GM12864 (cell line): Measurements from ENCODE around the gene BAZ2B.

Experiments
- DNase-seq: peaks from one replicate; pipeline ENCODE4 v3.0.0-alpha.2; 2011; ENCODE audit warnings: low read depth
- H3K4me3 ChIP-seq: 2 replicates; pipeline ENCODE4 v1.5.1; 2011; ENCODE audit warnings: mild to moderate bottlenecking, low read depth, low read length, control low read depth
- TF ChIP-seq, protein P1 (sequence below): IDR thresholded peaks from 2 replicates; pipeline ENCODE4 v1.5.1; 2011; ENCODE audit warnings: low read depth, mild to moderate bottlenecking, moderate library complexity, low read length, control low read depth, inconsistent platforms; ENCODE audit errors: missing control alignments

Gene BAZ2B

DNA sequence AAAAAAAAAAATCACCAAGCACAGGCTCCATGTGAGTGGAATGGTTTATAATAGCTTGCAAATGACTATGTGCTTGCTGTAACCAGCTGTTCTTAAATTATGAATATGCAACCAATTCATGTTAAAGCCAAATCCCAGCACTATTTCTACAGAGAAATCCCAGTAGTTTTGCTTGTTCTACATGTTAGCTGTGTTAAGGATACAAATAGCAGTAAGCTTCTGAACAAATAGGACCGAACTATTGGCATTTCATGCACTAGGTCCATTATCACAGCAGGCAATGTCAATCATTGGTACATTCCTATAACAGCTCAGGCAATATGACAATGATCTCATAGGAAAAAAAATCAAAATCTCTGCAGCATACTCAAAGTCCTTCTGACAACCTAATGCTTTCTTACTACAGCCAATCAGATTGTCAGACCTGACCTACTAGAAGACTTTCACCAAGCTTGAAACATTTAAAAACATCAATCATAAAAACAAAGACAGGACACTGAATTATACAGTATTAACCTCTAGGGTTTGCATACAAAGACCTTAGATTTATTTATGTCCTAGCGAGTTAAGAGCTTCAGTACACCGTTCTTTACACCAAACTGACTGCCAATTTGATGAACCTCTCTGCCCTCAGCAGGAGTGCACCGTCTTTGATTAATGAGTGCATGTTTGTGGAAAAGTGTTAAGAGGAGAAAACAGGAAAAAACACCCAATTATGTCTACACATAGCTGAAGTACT lies 6.4 kb downstream of the BAZ2B start:
- no peak overlapping the region for H3K4me3 ChIP-seq

DNA sequence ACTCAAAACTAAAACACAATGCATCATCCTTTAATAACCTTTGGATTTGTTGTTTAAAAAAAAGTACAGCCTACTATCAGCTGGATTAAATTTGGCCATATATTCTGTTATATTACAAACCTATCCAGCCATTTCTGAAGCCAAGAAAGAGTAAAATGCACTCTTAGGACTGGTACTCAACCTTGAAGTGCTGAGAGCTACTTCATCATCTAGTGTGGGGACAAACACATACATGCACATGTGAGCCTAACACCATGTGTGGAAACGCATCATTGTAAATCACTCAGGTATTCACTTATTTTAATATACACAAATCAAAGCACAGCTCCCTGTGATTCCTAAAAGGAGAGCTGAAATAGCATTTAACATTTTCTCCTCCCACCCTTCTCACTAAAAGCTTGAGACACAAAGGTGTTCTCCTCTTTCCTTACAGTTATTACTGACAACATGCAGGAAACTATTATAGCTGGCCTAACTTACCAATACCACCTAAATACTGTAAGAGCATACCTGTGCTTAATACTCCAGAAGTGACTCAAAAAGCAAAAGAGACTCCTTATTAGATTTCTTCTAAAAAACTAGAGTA lies 7.5 kb downstream of the BAZ2B start:
- H3K4me3 ChIP-seq: no peak overlapping the region
- DNase-seq: no peak
- TF ChIP-seq, protein P1, sequence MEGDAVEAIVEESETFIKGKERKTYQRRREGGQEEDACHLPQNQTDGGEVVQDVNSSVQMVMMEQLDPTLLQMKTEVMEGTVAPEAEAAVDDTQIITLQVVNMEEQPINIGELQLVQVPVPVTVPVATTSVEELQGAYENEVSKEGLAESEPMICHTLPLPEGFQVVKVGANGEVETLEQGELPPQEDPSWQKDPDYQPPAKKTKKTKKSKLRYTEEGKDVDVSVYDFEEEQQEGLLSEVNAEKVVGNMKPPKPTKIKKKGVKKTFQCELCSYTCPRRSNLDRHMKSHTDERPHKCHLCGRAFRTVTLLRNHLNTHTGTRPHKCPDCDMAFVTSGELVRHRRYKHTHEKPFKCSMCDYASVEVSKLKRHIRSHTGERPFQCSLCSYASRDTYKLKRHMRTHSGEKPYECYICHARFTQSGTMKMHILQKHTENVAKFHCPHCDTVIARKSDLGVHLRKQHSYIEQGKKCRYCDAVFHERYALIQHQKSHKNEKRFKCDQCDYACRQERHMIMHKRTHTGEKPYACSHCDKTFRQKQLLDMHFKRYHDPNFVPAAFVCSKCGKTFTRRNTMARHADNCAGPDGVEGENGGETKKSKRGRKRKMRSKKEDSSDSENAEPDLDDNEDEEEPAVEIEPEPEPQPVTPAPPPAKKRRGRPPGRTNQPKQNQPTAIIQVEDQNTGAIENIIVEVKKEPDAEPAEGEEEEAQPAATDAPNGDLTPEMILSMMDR: no peak

More for the DNA sequence above, 6.4 kb downstream of the BAZ2B start:
- TF ChIP-seq, protein P1: no peak
- DNase-seq: no peak

DNA sequence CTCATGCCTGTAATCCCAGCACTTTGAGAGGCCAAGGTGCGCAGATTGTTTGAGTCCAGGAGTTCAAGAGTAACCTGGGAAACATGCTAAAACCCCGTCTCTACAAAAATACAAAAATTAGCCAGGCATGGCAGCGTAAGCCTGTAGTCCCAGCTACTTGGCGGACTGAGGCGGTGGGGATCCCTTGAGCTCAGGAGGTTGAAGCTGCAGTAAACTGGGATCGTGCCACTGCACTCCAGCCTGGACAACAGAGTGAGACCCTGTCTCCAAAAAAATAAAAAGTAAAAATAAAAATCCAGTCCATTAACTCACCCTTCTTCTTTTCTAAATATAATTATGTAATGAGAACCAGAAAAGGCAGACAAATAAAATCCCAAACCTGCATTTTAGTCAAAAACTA lies 8.2 kb downstream of the BAZ2B start:
- H3K4me3 ChIP-seq: no peak overlapping the region
- TF ChIP-seq, protein P1: no peak
- DNase-seq: no peak

DNA sequence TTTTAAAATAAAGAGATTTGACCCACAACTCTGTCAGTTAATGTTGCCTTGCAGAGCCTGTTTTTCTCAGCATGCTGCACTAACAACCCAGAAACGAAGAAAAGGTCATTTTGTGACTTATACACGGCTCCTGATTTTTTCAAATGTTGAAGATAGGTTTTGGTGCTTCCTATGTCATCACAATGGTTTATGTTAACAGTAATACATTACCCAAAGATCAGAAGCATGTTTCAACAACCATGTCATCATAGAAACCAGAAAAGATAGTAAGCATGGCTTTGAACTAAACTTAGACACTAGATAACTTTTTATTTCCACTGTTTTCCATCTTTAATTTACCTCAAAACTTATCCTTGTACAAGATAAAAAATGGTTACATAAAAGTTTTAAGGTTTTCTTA lies 10.1 kb downstream of the BAZ2B start:
- no peak overlapping the region for H3K4me3 ChIP-seq
- no peak for DNase-seq
- TF ChIP-seq, protein P1: no peak

DNA sequence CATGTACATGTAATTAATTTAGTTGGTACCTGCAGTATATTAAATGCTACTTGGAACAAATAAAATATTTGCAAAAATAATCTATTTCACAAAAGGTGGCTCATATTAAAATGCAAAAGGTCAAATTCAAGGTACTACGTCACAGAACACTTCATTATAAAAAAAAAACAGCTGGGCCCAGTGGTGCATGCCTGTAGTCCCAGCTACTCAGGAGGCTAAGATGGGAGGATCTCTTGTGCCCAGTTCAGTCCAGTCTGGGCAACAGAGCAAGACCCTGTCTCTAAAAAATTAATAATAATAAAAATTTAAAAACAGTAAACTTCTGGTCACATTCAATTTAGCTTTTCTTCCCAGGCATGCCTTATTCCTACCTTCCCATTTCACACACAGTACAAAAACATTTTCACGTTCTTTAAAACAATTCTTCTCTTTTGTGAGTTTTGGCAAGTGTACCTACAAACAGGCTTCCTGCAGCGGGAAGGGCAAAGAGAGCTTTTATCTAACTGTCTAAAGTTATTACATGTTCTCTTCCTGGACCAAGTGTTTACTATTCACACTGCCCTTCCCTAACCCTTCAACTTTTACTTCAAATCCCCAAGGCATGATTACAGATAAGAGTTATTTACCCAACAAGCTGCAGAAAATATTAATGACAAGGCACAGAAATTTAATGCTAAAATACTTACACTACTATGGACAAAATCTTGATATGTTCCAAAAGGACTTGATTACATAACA lies 10.7 kb downstream of the BAZ2B start:
- TF ChIP-seq, protein P1: no peak
- no peak for DNase-seq
- no peak overlapping the region for H3K4me3 ChIP-seq

DNA sequence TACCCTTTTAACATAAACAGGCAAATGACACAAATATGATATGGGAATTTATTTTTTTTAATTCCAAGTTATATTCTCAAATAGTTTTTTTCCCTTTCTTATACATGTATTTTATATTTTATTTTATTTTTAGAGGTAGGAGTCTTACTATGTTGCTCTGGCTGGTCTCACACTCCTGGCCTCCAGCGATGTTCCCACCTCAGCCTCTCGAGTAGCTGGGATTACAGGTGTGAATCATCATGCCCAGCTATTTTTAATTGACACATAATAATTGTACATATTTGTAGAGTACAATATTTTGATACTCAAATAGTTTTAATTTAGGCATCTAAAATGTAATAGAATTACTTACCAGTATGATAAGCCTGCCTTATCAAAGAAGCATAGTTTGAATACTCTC lies 12.2 kb downstream of the BAZ2B start:
- H3K4me3 ChIP-seq: no peak overlapping the region
- TF ChIP-seq, protein P1: no peak
- no peak for DNase-seq

DNA sequence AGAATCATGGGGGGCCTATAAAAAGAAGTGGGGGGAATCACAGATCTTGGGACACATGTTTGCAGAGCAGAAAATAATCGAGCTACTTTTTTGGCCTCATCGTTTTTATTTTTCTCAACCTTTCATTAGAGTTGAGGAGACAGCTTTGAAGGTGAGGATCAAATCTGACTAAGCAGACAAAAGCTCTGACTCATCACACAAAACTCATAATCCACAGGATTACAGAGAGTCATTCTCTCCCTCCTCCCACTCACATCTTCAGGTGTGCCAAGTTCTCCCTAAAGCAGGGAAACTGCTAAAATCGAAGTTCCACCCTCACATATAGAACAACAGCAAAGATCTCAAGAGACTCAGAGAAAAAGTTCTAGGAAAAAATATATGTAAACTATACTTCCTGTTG lies 15.6 kb downstream of the BAZ2B start:
- DNase-seq: no peak
- no peak overlapping the region for H3K4me3 ChIP-seq

More for the DNA sequence above, 15.6 kb downstream of the BAZ2B start:
- TF ChIP-seq, protein P1: no peak
